NB4 (cell line): ENCODE data around the gene ZNF488.

ENCODE experiments used
- MYC ChIP-seq: IDR thresholded peaks from 2 replicates; pipeline ENCODE4 v1.6.1; 2011; ENCODE audit warnings: low read depth, low read length
- POLR2A ChIP-seq: IDR thresholded peaks from 2 replicates; pipeline ENCODE4 v1.6.1; 2011; ENCODE audit warnings: mild to moderate bottlenecking; ENCODE audit not compliant: insufficient read length; ENCODE audit errors: extremely low read depth
- TF ChIP-seq, protein P1 (sequence below): IDR thresholded peaks from one replicate; pipeline ENCODE4 v1.5.1; 2012; ENCODE audit warnings: low read depth, low read length
- TF ChIP-seq, protein P2 (sequence below): IDR thresholded peaks from 2 replicates; pipeline ENCODE4 v1.6.1; 2011; ENCODE audit warnings: low read depth, low read length

DNA sequence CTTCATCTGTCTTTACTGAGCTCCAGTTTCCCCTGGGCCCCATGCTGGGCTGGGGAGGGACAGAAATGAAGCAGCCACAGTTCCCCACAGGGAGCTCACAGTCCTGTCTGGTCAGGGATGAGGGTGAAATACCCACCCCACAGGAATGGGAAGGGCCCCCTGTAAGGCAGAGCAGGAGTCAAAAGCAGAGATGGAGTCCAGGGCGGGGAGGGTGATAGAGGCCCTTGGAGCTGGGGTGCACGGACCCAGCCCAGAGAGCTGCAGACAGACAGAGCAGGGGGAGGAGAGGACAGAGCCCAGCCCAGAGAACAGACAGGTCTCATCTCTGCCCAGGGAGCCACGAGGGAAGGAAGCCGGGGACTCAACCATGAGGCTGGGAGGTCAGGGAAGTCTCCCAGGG lies 34.9 kb upstream of the ZNF488 start:
- TF ChIP-seq, protein P1, sequence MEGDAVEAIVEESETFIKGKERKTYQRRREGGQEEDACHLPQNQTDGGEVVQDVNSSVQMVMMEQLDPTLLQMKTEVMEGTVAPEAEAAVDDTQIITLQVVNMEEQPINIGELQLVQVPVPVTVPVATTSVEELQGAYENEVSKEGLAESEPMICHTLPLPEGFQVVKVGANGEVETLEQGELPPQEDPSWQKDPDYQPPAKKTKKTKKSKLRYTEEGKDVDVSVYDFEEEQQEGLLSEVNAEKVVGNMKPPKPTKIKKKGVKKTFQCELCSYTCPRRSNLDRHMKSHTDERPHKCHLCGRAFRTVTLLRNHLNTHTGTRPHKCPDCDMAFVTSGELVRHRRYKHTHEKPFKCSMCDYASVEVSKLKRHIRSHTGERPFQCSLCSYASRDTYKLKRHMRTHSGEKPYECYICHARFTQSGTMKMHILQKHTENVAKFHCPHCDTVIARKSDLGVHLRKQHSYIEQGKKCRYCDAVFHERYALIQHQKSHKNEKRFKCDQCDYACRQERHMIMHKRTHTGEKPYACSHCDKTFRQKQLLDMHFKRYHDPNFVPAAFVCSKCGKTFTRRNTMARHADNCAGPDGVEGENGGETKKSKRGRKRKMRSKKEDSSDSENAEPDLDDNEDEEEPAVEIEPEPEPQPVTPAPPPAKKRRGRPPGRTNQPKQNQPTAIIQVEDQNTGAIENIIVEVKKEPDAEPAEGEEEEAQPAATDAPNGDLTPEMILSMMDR: no peak
- TF ChIP-seq POLR2A (no peak), MYC (no peak)
- TF ChIP-seq, protein P2, sequence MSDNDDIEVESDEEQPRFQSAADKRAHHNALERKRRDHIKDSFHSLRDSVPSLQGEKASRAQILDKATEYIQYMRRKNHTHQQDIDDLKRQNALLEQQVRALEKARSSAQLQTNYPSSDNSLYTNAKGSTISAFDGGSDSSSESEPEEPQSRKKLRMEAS: no peak
